NCI-H2227 treated with DMSO at 0.1 percent for 48 hours (cell line): ENCODE measurements around the gene MICB.
A peak's percentile ranks its signal among the peaks of the same experiment; 100 is the strongest.
"Not testable (repeated sequence)": the region's sequence is repeated elsewhere in the genome, so short reads cannot be mapped to it uniquely, and the experiment has no call there.

ENCODE experiments used
- DNase-seq: peaks from one replicate; lab custom pipeline; 2025; lab: John Stamatoyannopoulos, UW

The MICB gene

GRCh38 chr6:31474871-31475286 is 23.1 kb upstream of the MICB start:
- DNase-seq: no peak

GRCh38 chr6:31476515-31477139 is 21.3 kb upstream of the MICB start:
- no peak for DNase-seq

- no peak for DNase-seq
Measured at GRCh38 chr6:31477521-31477920, 20.4 kb upstream of the MICB start.

- DNase-seq: no peak
Measured at GRCh38 chr6:31478186-31478950, 19.6 kb upstream of the MICB start.

- DNase-seq: no peak
Measured at GRCh38 chr6:31479151-31479932, 18.6 kb upstream of the MICB start.

GRCh38 chr6:31479933-31480535 is 17.9 kb upstream of the MICB start:
- DNase-seq: no peak

- no peak for DNase-seq
Measured at GRCh38 chr6:31480574-31480973, 17.4 kb upstream of the MICB start.

- DNase-seq: no peak
Measured at GRCh38 chr6:31483392-31483791, 14.6 kb upstream of the MICB start.

- DNase-seq: no peak
Measured at GRCh38 chr6:31485055-31485454, 12.9 kb upstream of the MICB start.

- not testable (repeated sequence) for DNase-seq
Measured at GRCh38 chr6:31486065-31486837, 11.7 kb upstream of the MICB start.

GRCh38 chr6:31487674-31488073 is 10.3 kb upstream of the MICB start:
- DNase-seq: not testable (repeated sequence)

GRCh38 chr6:31489086-31489485 is 8.9 kb upstream of the MICB start:
- no peak for DNase-seq

GRCh38 chr6:31490115-31490873 is 7.7 kb upstream of the MICB start:
- no peak for DNase-seq

GRCh38 chr6:31493550-31493874 is 4.4 kb upstream of the MICB start:
- not testable (repeated sequence) for DNase-seq

GRCh38 chr6:31493875-31494694 is 3.9 kb upstream of the MICB start:
- peak; percentile 69 for DNase-seq

- no peak for DNase-seq
Measured at GRCh38 chr6:31495580-31495979, 2.4 kb upstream of the MICB start.

GRCh38 chr6:31496826-31497225 is 1.1 kb upstream of the MICB start:
- not testable (repeated sequence) for DNase-seq

GRCh38 chr6:31498748-31499147 is 803 bp downstream of the MICB start:
- DNase-seq: no peak

- DNase-seq: not testable (repeated sequence)
Measured at GRCh38 chr6:31499648-31500047, 1.7 kb downstream of the MICB start.

GRCh38 chr6:31502586-31502985 is 4.6 kb downstream of the MICB start:
- no peak for DNase-seq
